Heart right ventricle (tissue), 16 donors: ENCODE measurements around the gene SOS1. TPM values are rescaled to one million over a fixed set of nuclear protein-coding genes. Genes with fewer than 3 reads are reported as not detected.

Experiments used
- ATAC-seq, 8 donors: fragments of 200-7000 bp; cut with Tn5 transposase; one replicate each; pipeline ENCODE4 v1.9.1; 2020; ENCODE audit warnings: mild to moderate bottlenecking in 8 of 8, moderate library complexity in 8 of 8, moderate number of reproducible peaks in 1 of 8
- DNase-seq, 2 donors: peaks; one replicate each; pipeline ENCODE4 v3.0.0-alpha.2; 2020
- H3K27ac ChIP-seq, 10 donors: fragments of 200-600 bp; sonication (generic) in 2 of 10; one replicate each; pipeline versions ENCODE4 v1.5.0 to v1.8.0; 2020 to 2022; ENCODE audit warnings: mild to moderate bottlenecking in 3 of 10
- H3K27me3 ChIP-seq, 7 donors: fragments of 200-600 bp; one replicate each; pipeline ENCODE4 v1.8.0; 2021 to 2022; ENCODE audit warnings: mild to moderate bottlenecking in 2 of 7
- H3K36me3 ChIP-seq, 9 donors: fragments of 200-600 bp; sonication (generic) in 1 of 9; one replicate each; pipeline versions ENCODE4 v1.5.0 to v1.8.0; 2020 to 2022; ENCODE audit warnings: mild to moderate bottlenecking in 2 of 9
- H3K4me1 ChIP-seq, 9 donors: fragments of 200-600 bp; sonication (generic) in 1 of 9; one replicate each; pipeline versions ENCODE4 v1.5.0 to v1.8.0; 2020 to 2022; ENCODE audit warnings: mild to moderate bottlenecking in 4 of 9
- H3K4me3 ChIP-seq, 10 donors: fragments of 200-600 bp; sonication (generic) in 2 of 10; one replicate each; pipeline versions ENCODE4 v1.5.0 to v1.8.0; 2020 to 2022; ENCODE audit warnings: mild to moderate bottlenecking in 7 of 10, moderate library complexity in 2 of 10
- H3K9me3 ChIP-seq, 11 donors: fragments of 200-600 bp in 10 of 11; sonication (generic) in 2 of 11; one replicate each; pipeline versions ENCODE4 v1.5.0 to v1.8.0; 2013 to 2022; ENCODE audit warnings: mild to moderate bottlenecking in 2 of 11, control low read depth in 1 of 11, moderate library complexity in 1 of 11
- CTCF ChIP-seq, 9 donors: fragments of 200-600 bp; sonication (generic) in 2 of 9; IDR thresholded peaks; one replicate each; pipeline versions ENCODE4 v1.5.0 to v1.8.0; 2021 to 2022; ENCODE audit warnings: antibody characterized with exemption in 9 of 9, mild to moderate bottlenecking in 5 of 9, moderate library complexity in 1 of 9
- WGBS, 2 donors: extraction: QIAGEN DNeasy Blood & Tissue Kit; methylation state at CpG; one replicate each; pipeline ENCODE4 v1.1.7; 2013; ENCODE audit warnings: inconsistent platforms in 1 of 2; 5-methylcytosine and 5-hydroxymethylcytosine counted together
- intact Hi-C, 10 donors: fragments of 100-400 bp; cut with DNase I; formaldehyde crosslinking; loops; one replicate each; pipeline versions ENCODE4 v1.11.1 to v1.14.2; 2022
- polyA plus RNA-seq, 2 donors: library from polyadenylated mRNA; stranded (reverse); fragments of 200-250 nt; gene quantifications; one replicate each; pipeline ENCODE4 v1.2.3, GENCODE V29; 2013
- total RNA-seq, 10 donors: library from RNA; stranded (reverse); fragmentation: NEBNext Ultra II Directional in 3 of 10; extraction: Animal tissue kit (Norgen Biotek cat#: 25700) in 3 of 10; gene quantifications; one replicate each; pipeline versions ENCODE4 v1.2.1 to v1.2.4, GENCODE V29; 2021 to 2023
- donor health status: Arrhythmogenic right ventricular cardiomyopathy.
- donor health status: ischemic (EF 13 %, LVEDD 7.1; RV severe dilation, severe dysfunction).
- donor health status: healthy with polysubstance abuse.
- donor health status: DM: no; HTN: yes; CAD: no.
- donor health status: DM: no; HTN: no; CAD: no.
- donor health status: ischemic (EF 25% LVEDD 6.9; RV normal size, moderate dysfunction).
- donor health status: ischemic (EF 25% LVEDD 5.7; RV mildly dilated, moderate dysfunction).
- donor health status: healthy.
- donor health status: DM: yes; HTN: yes; CAD: no.
- donor health status: Ischemic cardiomyopathy.
- donor health status: ischemic (EF 35%, LVEDD 5.7; RV mildly dilated, moderate dysfunction).
- donor health status: nonischemic (EF 11% LVEDD 7.7; RV severe dilation, severe dysfunction).
- donor health status: DM: yes; HTN: yes; CAD: no.
- donor health status: PGD.
- donor health status: ischemic (EF 29% LVEDD 5.4; RV normal size, mild dysfunction).
- donor health status: nonischemic (EF 23%, LVEDD 6.1; RV moderate dilation, normal function).

SOS1 gene
- total and polyA plus RNA-seq, 12 donors = 5.8 to 37.8 (median 23.1) TPM

- intact Hi-C loops = loop anchor here in 4 of 10 donors (5.0 to 10.0 kb wide), 2 partner anchors 48 to 56 kb away; partner anchors contain the start of gene SOS1 (in 2 of the 4)
- DNase-seq = no peak
- no peaks in the 10 kb centered on the region for H3K27me3 ChIP-seq
- no peak for ATAC-seq
- H3K9me3 ChIP-seq = no peaks in the 10 kb centered on the region
- no peak overlapping the region for H3K27ac ChIP-seq
- H3K4me1 ChIP-seq = peaks cover 0 to 17% (median 4%) of the 10 kb centered on the region in 9 donors
- no peak overlapping the region for H3K4me3 ChIP-seq
- peaks cover 0 to 29% (median 4%) of the 10 kb centered on the region in 9 donors for H3K36me3 ChIP-seq
- TF ChIP-seq CTCF (IDR thresholded peaks at IDR 0.05) = no peak
- WGBS, 2 donors = 80 to 89% methylated on average over 3 of the region's 3 CpGs
Measured at GRCh38 chr2:39069136-39069515, 51.7 kb downstream of the SOS1 start.

- TF ChIP-seq CTCF (IDR thresholded peaks at IDR 0.05) = no peak
- peaks cover 0 to 17% (median 4%) of the 10 kb centered on the region in 9 donors for H3K4me1 ChIP-seq
- H3K27me3 ChIP-seq = no peaks in the 10 kb centered on the region
- intact Hi-C loops = loop anchor here in 4 of 10 donors (5.0 to 10.0 kb wide), 2 partner anchors 49 to 56 kb away; partner anchors contain the start of gene SOS1 (in 2 of the 4)
- ATAC-seq (no peak), DNase-seq (no peak)
- H3K9me3 ChIP-seq = no peaks in the 10 kb centered on the region
- WGBS, 2 donors = 82 to 84% methylated on average over 1 of the region's 1 CpG
- H3K27ac ChIP-seq = no peak overlapping the region
- H3K4me3 ChIP-seq = no peak overlapping the region
- peaks cover 0 to 33% (median 4%) of the 10 kb centered on the region in 9 donors for H3K36me3 ChIP-seq
Measured at GRCh38 chr2:39068299-39069135, 52.3 kb downstream of the SOS1 start.

DNA sequence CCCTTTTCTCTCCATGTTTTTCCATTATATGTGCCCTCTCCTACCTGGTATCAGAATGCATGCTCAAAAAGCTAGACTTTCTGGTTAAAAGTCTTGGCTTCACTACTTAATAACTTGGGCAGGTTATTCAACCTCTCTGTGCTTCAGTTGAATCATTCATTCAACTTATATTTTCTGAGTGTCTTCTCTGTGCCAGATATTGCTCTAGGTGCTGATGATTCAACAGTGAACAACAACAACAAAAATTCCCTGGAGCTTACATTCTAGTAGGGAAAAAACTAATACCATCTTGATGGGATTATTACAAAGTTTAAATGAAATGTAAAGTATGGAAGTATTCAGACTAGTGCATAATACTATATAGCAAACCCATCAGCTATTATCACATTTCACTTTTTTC is 55.2 kb downstream of the SOS1 start:
- ATAC-seq (no peak), DNase-seq (no peak)
- intact Hi-C loops = loop anchor here in 4 of 10 donors (5.0 to 10.0 kb wide), 2 partner anchors 52 to 59 kb away; partner anchors contain the start of gene SOS1 (in 2 of the 4)
- peaks cover 0 to 17% (median 4%) of the 10 kb centered on the region in 9 donors for H3K4me1 ChIP-seq
- no peak overlapping the region for H3K27ac ChIP-seq
- TF ChIP-seq CTCF (IDR thresholded peaks at IDR 0.05) = no peak
- H3K36me3 ChIP-seq = peaks cover 0 to 36% (median 4%) of the 10 kb centered on the region in 9 donors
- no peaks in the 10 kb centered on the region for H3K9me3 ChIP-seq
- H3K27me3 ChIP-seq = no peaks in the 10 kb centered on the region
- no peak overlapping the region for H3K4me3 ChIP-seq

DNA sequence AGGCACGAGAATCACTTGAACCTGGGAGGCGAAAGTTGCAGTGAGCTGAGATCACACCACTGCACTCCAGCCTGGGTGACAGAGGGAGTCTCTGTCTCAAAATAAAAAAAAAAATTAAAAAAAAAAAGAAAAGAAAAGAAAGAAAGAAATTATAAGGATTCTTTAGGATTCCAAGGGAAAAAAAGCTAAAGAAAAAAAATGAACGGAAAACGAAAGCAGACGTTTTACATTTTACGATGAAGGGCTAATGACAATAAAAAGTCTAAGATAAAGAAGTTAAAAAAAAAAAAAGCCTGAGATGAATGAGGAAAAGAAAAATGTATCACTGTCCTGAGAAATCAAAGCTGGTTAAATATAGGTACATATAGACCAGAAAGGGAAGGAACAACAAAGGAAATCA is 58.5 kb downstream of the SOS1 start:
- intact Hi-C loops = loop anchor here in 7 of 10 donors (5.0 to 10.0 kb wide), 4 partner anchors 55 to 165 kb away; partner anchors contain the start of gene SOS1 (in 3 of the 7)
- no peak for TF ChIP-seq CTCF (IDR thresholded peaks at IDR 0.05)
- H3K4me3 ChIP-seq = no peak overlapping the region
- no peaks in the 10 kb centered on the region for H3K27me3 ChIP-seq
- no peak for DNase-seq
- no peak overlapping the region for H3K27ac ChIP-seq
- no peaks in the 10 kb centered on the region for H3K9me3 ChIP-seq
- H3K4me1 ChIP-seq = no peaks in the 10 kb centered on the region
- 94 to 95% methylated on average over 6 of the region's 6 CpGs for WGBS, 2 donors
- peaks cover 0 to 34% (median 4%) of the 10 kb centered on the region in 9 donors for H3K36me3 ChIP-seq
- no peak for ATAC-seq
